ENCODE measurements around the gene PRKCE.
"Not testable (repeated sequence)": the region's sequence is repeated elsewhere in the genome, so short reads cannot be mapped to it uniquely, and the experiment has no call there.

The PRKCE gene

DNA sequence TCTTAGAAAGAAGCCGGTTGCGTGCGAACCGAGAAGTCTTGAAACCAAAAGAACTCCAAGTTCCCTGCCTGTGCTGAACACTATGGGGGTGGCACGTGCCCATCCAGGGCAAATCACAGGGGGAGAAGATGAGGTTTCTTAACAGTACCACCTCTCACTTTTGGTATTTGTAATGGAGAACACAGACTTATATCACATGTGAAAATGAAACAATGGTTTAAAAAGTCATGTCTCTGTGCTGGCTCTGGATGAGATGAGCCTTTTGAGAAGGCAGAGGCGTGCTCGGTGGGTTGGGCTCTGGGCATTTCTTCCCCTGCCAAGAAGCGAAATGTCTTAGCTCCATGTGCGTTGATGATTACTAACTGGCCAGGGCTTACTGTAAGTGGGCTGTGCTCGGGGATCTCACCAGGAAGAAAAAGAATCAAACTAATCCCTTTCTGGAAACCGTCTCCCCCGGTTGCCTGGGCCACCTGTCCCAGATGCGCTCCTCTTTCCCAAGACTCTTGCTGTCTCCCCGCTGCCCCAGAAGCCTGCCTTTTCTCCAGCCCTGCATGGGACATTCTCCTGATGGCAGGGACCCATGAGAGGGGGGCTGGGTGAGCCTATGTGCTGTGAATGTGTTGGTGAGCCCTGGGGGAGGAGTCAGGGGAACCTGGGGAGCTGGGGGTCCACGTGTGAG lies 252.9 kb downstream of the PRKCE start:
- DNase-seq: peak in 4 of 51 donors; percentile 13 to 85 (median 30)

DNA sequence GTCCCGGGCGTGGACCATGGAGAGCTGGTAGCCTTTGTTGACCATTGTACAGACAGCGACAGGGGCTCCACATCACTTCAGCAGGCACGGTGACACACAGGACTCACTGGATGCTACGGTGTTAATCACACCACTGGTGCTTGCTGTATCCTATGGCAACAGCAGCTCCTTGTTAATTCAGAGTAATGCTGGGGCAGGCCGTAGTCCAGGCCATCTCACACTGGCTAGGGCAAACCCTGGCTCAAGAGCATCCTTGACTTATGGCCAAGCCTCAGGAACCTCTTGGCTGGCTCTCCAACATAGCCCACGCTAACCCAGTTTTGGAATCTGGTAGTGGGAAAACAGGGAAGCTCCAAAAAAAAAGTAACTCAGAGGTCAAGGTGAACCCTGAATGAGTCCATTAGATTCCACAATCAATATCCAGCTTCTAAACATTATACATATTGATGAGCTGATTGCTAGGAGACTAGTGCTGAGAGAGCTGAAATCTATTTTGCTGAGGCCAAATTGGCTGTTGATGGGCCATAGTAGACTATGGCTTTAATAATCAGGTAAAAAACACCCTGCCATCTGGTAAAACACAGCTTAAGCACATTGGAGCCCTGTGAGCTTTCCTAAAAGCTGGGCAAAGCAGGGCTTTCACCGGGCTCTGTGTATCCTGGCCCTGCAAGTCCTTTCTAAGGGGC lies 253.6 kb downstream of the PRKCE start:
- peak in 23 of 51 donors; percentile 12 to 72 (median 39) for DNase-seq

GRCh38 chr2:45905632-45905958 lies 254.1 kb downstream of the PRKCE start:
- no peak for DNase-seq

DNA sequence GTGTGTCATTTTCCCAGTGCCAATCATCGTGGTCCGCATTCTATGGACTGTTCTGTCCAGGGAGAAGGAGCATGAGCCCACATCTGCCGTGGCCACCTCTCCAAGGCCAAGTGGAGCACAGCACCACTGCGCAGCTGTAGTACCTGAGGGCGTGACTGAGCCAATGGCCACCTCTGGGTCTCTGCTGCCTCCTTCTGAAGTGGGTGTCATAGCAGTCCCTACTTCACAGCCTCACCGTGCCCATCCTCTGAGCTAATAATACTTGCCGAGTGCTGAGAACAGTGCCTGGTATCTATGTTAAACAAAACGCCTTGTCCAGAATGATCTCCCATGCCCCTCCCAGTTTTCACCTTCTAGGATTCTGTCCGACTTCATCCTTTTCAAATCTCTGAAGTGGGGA lies 256.1 kb downstream of the PRKCE start:
- no peak for DNase-seq

- no peak for DNase-seq
Measured at GRCh38 chr2:45908316-45909170, 257.1 kb downstream of the PRKCE start.

GRCh38 chr2:45909171-45909565 lies 257.7 kb downstream of the PRKCE start:
- no peak for DNase-seq

DNA sequence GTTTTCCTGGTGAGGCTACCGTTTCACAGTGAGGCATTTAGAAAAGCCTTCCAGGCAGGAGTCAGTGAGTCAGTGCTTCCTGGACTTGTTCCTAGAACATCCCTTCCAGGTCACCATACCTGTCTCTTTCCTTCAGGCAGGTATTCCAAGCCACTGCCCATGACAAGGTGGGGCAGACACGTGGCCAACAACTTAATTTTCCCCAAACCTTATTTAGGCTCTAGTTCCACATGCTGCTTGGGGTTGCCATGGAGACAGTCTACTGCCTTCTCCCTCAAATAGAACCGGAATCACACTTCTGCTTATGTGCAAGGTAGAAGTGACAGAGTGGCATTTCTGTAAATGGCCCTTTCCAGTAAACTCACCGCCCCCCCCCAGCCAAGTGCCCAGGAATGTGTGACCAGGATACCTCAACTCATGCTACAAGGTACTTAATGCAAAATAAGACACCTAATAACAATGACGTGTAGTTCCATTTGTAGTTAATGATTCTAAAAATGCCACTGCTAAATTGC lies 258.3 kb downstream of the PRKCE start:
- DNase-seq: peak in 5 of 51 donors; percentile 19 to 71 (median 25)

GRCh38 chr2:45910473-45911060 lies 259.1 kb downstream of the PRKCE start:
- no peak for DNase-seq

DNA sequence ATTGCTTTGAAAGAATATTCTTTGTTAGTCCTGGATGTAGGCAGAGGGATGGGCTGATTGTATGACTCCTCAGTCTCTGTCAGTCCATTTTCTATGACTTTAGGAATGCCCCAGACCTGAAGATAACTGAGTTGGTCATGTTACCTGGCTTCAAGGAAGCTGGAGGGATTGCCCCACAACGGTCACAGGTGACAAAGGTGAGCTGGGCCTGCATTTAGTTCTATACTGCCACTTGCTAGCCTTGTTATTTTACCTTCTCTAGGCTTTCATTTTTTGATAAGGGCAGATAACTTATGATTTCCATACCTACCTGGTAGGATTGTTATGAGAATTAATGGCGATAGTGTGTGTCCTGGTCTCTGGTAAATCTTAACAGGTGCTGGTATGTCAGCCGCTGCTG lies 260.1 kb downstream of the PRKCE start:
- DNase-seq: no peak

GRCh38 chr2:45912109-45912508 lies 260.6 kb downstream of the PRKCE start:
- no peak for DNase-seq

- no peak for DNase-seq
Measured at GRCh38 chr2:45913539-45913938, 262.1 kb downstream of the PRKCE start.

GRCh38 chr2:45915523-45915922 lies 264.0 kb downstream of the PRKCE start:
- no peak for DNase-seq

GRCh38 chr2:45917561-45918176 lies 266.2 kb downstream of the PRKCE start:
- not testable (repeated sequence) for DNase-seq

DNA sequence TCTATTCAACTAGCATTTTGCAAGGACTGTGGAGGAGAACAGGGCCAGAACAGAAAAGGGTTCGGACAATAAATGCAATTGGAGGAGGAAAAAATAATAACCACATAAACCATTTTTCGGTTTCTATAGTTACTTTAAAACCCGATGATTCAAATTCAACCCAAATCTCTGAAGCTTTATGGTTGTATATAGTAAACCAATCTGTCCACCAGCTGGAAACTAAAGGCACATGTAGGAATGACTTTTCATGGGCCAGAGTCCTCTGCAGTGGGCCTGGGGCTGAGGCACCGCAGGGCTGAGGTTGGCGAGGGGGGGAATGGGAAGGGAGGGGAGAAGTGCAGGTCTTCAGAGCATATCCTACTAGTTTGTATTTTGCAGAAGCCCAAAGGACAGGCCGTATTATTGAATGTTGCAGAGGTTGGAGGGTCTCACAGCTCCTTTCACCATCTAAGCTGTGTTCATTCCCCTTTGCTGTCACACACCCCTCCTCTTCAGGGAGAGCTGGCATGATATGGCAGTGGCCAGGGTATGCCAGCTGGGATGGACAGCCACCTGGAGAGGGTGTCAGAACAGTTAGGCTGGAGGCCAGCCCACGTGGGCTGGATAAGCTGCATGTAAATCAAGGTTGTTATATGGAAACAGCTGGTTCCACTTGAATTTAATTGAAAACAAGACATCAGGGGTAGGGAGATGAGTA lies 267.1 kb downstream of the PRKCE start:
- DNase-seq: no peak

GRCh38 chr2:45919160-45919650 lies 267.7 kb downstream of the PRKCE start:
- no peak for DNase-seq

GRCh38 chr2:45919711-45920111 lies 268.2 kb downstream of the PRKCE start:
- DNase-seq: no peak

- DNase-seq: no peak
Measured at GRCh38 chr2:45921921-45922320, 270.4 kb downstream of the PRKCE start.

GRCh38 chr2:45922577-45922988 lies 271.1 kb downstream of the PRKCE start:
- peak in 7 of 51 donors; percentile 7 to 47 (median 34) for DNase-seq

DNA sequence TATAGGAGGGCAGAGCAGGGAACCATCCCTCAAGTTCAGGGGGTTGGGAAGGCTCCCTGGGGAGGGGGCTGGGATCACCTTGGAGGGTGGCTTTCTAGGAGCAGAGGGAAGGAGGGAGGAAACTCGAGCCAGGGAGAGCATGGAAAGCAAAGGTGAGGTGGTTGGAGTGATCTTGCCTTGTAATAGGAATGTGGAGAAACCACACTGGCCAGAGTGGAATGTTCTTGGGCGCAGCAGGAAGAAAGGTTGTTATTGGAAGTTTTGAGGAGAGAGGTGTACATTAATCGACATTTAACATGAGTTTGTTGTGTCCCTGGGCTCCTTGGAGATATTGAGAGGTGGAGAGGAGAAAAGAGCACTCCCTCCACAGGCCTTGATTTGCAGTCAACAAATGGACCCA lies 272.2 kb downstream of the PRKCE start:
- DNase-seq: no peak

- DNase-seq: no peak
Measured at GRCh38 chr2:45925026-45925425, 273.6 kb downstream of the PRKCE start.
